Activated CD4-positive, alpha-beta memory T cell treated with anti-CD3 and anti-CD28 coated beads for 36 hours (primary cell): Measurements from ENCODE around the gene IL17RB. TPM values are rescaled to one million over a fixed set of nuclear protein-coding genes. Genes with fewer than 3 reads are reported as not detected.

Source experiments
- total RNA-seq, 2 experiments: library from RNA; stranded (reverse); gene quantifications; one replicate each; pipeline ENCODE4 v1.2.3, GENCODE V29; 2021

The IL17RB gene
- total RNA-seq, 2 experiments from 2014 or later, result 0.92 to 1.1 TPM

Other genes starting within 250 kb of the IL17RB start
- gene CHDH, start 149 bp upstream of the IL17RB start, total RNA-seq, result under 1 TPM; 0.41 to 0.59 TPM
- 10 to 100 TPM; 32.0 to 33.1 TPM for gene ACTR8, start 35.6 kb downstream of the IL17RB start, total RNA-seq
- 10 to 100 TPM; 55.3 to 56.4 TPM for gene SELENOK, start 45.3 kb downstream of the IL17RB start, total RNA-seq